Ascending aorta (tissue), 2 donors: ENCODE measurements around the gene NFKBIA. TPM values are rescaled to one million over a fixed set of nuclear protein-coding genes. Genes with fewer than 3 reads are reported as not detected.
A peak's percentile ranks its signal among the peaks of the same experiment; 100 is the strongest.
"Not testable (repeated sequence)": the region's sequence is repeated elsewhere in the genome, so short reads cannot be mapped to it uniquely, and the experiment has no call there.

Source experiments
- DNase-seq, 2 donors: peaks; one replicate each; pipeline ENCODE4 v3.0.0-alpha.2; 2019; ENCODE audit warnings: low spot score in 2 of 2
- H3K27ac ChIP-seq, 2 donors: fragments of 200-600 bp; sonication (generic); one replicate each; pipeline ENCODE4 v1.5.1; 2016 to 2017; ENCODE audit warnings: mild to moderate bottlenecking in 1 of 2
- H3K27me3 ChIP-seq: fragments of 200-600 bp; sonication (generic); one replicate; pipeline ENCODE4 v1.5.1; 2017
- H3K36me3 ChIP-seq, 2 donors: fragments of 200-600 bp; sonication (generic); one replicate each; pipeline ENCODE4 v1.5.1; 2016
- H3K4me1 ChIP-seq, 2 donors: fragments of 200-600 bp; sonication (generic); one replicate each; pipeline ENCODE4 v1.5.1; 2016 to 2017; ENCODE audit warnings: mild to moderate bottlenecking in 1 of 2
- H3K4me3 ChIP-seq, 2 donors: fragments of 200-600 bp; sonication (generic); one replicate each; pipeline ENCODE4 v1.5.1; 2016 to 2017; ENCODE audit warnings: mild to moderate bottlenecking in 1 of 2
- H3K9me3 ChIP-seq, 2 donors: fragments of 200-600 bp; sonication (generic); one replicate each; pipeline ENCODE4 v1.5.1; 2016
- CTCF ChIP-seq, 3 experiments: fragments of 200-600 bp in 2 of 3; fragments of 450-650 bp in 1 of 3; sonication (generic) in 2 of 3; IDR thresholded peaks; one replicate each; pipeline ENCODE4 v1.5.1; 2016 to 2019; ENCODE audit warnings: antibody characterized with exemption in 3 of 3, mild to moderate bottlenecking in 1 of 3, moderate library complexity in 1 of 3
- intact Hi-C: fragments of 100-400 bp; cut with DNase I; formaldehyde crosslinking; loops from one replicate; pipeline ENCODE4 v1.15.1; 2023
- total RNA-seq: library from RNA; depleted of rRNA; stranded (reverse); fragments of >200 nt; gene quantifications from one replicate; pipeline ENCODE4 v1.1.0, GENCODE V29; 2016

The NFKBIA gene
- total RNA-seq, 1 donor from 2014 or later: 944 TPM

GRCh38 chr14:35399083-35399937 lies 5.2 kb downstream of the NFKBIA start:
- no peak for TF ChIP-seq CTCF (IDR thresholded peaks at IDR 0.05)
- Histone ChIP-seq H3K4me3 (no peak overlapping the region), H3K27me3 (no peaks in the 10 kb centered on the region), H3K36me3 (peaks cover 37 to 45% of the 10 kb centered on the region in 2 donors), H3K4me1 (peaks cover 15 to 34% of the 10 kb centered on the region in 2 donors), H3K9me3 (no peaks in the 10 kb centered on the region), H3K27ac (peak overlapping the region; percentile 79 to 89)
- no peak for DNase-seq
- intact Hi-C loops: no loop called here

GRCh38 chr14:35398071-35398584 lies 6.4 kb downstream of the NFKBIA start:
- no peak overlapping the region for H3K4me3 ChIP-seq
- H3K27me3 ChIP-seq: no peaks in the 10 kb centered on the region
- DNase-seq: no peak
- H3K9me3 ChIP-seq: no peaks in the 10 kb centered on the region
- no peak for TF ChIP-seq CTCF (IDR thresholded peaks at IDR 0.05)
- intact Hi-C loops: no loop called here
- peak overlapping the region; percentile 79 to 89 for H3K27ac ChIP-seq
- peaks cover 15 to 34% of the 10 kb centered on the region in 2 donors for H3K4me1 ChIP-seq
- peaks cover 33 to 39% of the 10 kb centered on the region in 2 donors for H3K36me3 ChIP-seq

DNA sequence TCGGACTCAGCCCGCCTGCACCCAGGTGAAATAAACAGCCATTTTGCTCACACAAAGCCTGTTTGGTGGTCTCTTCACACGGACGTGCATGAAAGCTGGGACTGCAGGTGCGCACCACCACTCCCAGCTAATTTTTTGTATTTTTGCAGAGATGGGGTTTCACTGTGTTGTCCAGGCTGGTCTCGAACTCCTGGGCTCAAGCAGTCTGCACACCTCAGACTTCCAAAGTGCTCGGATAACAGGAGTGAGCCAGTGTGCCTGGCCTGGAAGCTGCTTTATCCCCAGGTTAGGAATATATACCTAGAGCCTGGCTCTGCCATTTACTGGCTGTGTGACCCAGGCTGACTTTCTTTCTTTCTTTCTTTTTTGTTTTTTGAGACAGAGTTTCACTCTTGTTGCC lies 7.9 kb downstream of the NFKBIA start:
- H3K4me1 ChIP-seq: peaks cover 15 to 34% of the 10 kb centered on the region in 2 donors
- intact Hi-C loops: not testable (repeated sequence)
- peak overlapping the region in 1 of 2 donors; percentile 79 for H3K27ac ChIP-seq

GRCh38 chr14:35395283-35395682 lies 9.3 kb downstream of the NFKBIA start:
- Histone ChIP-seq H3K4me1 (peaks cover 5 to 22% of the 10 kb centered on the region in 2 donors), H3K36me3 (peaks cover 5 to 11% of the 10 kb centered on the region in 2 donors), H3K27me3 (no peaks in the 10 kb centered on the region), H3K27ac (no peak overlapping the region), H3K9me3 (no peaks in the 10 kb centered on the region), H3K4me3 (no peak overlapping the region)
- DNase-seq: no peak
- no peak for TF ChIP-seq CTCF (IDR thresholded peaks at IDR 0.05)
- intact Hi-C loops: no loop called here

More for the DNA sequence above, 7.9 kb downstream of the NFKBIA start:
- peaks cover 18 to 24% of the 10 kb centered on the region in 2 donors for H3K36me3 ChIP-seq
- not testable (repeated sequence) for H3K4me3 ChIP-seq, H3K27me3 ChIP-seq, DNase-seq, H3K9me3 ChIP-seq

DNA sequence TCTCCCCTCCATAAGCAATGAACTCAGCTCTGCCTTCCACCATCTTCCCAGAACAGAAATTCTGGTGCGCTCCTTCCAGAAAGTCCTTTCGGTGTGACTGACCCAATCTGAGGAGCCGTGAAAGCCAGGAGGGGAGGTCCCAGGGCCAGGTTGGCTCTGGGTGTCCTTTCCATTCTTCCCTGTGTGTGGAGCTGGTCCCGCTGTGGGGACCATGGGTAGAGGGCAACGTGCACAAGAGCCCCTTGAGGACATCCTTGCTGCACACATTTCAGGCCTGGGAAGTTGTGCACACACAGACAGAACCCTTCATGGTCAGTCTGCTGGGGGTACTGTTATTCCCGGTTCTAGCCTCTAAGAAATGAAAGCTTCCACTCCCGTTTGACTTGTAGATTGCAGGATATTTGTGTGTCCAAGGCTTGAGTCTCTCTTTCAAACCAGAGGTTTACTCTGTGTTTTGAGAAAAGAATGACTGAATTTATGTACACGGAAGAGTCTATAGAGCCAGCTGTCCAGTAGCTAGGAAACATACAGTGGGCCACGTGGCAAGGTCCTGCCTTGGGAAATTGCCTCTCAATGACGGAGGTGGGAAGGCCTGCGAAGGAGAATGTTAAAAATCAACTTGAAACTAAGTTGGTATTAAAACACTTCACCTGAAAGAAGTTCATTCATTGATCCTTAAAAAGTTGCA lies 10.1 kb downstream of the NFKBIA start:
- peaks cover 4 to 15% of the 10 kb centered on the region in 2 donors for H3K4me1 ChIP-seq

More for the DNA sequence above, 10.1 kb downstream of the NFKBIA start:
- no peak for TF ChIP-seq CTCF (IDR thresholded peaks at IDR 0.05)
- intact Hi-C loops: no loop called here
- no peak for DNase-seq
- peaks cover 0 to 3% of the 10 kb centered on the region in 2 donors for H3K36me3 ChIP-seq
- no peak overlapping the region for H3K27ac ChIP-seq
- H3K4me3 ChIP-seq: no peak overlapping the region
- H3K9me3 ChIP-seq: no peaks in the 10 kb centered on the region
- no peaks in the 10 kb centered on the region for H3K27me3 ChIP-seq
